IMR-90 (cell line): ENCODE results near the gene ST7. TPM values are rescaled to one million over a fixed set of nuclear protein-coding genes. Genes with fewer than 3 reads are reported as not detected.
A peak's percentile ranks its signal among the peaks of the same experiment; 100 is the strongest.

Experiments
- ATAC-seq: fragments of 200-7000 bp; cut with Tn5 transposase; 2 replicates; pipeline ENCODE4 v1.9.1; 2020; ENCODE audit warnings: low read depth, mild to moderate bottlenecking, moderate library complexity
- BruUV-seq: library from RNA; stranded (reverse); fragments of 400-500 nt; replicated peaks from 2 replicates; lab custom pipeline; 2021; lab: Mats Ljungman, UMichigan
- CTCF ChIA-PET: fragments of 300-600 bp; formaldehyde crosslinking; extraction: SDS; loops from one replicate; lab custom pipeline; 2021; ENCODE audit warnings: antibody characterized with exemption; lab: Yijun Ruan, JAX
- POLR2A ChIA-PET: fragments of 300-600 bp; sonication (Branson Sonifier 250); formaldehyde crosslinking; loops from one replicate; lab custom pipeline; 2022; ENCODE audit warnings: antibody characterized with exemption; ENCODE audit not compliant: unreplicated experiment; lab: Charles Lee
- DNase-seq: peaks from one replicate; pipeline ENCODE4 v3.0.0; 2013
- H2AFZ ChIP-seq: replicated peaks from 2 replicates; pipeline ENCODE3; 2013; ENCODE audit warnings: low read length, mild to moderate bottlenecking; ENCODE audit not compliant: poor library complexity
- H2AK5ac ChIP-seq: 2 replicates; pipeline ENCODE4 v1.6.1; 2013; ENCODE audit warnings: low read depth, low read length, inconsistent platforms
- H2AK9ac ChIP-seq: replicated peaks from 2 replicates; pipeline ENCODE3; 2013; ENCODE audit warnings: mild to moderate bottlenecking, low read depth, low read length, moderate library complexity; ENCODE audit not compliant: poor library complexity
- H2BK120ac ChIP-seq: 2 replicates; pipeline ENCODE4 v1.6.1; 2013; ENCODE audit warnings: low read depth, low read length, inconsistent platforms
- H2BK15ac ChIP-seq: 3 replicates; pipeline ENCODE4 v1.6.1; 2013; ENCODE audit warnings: low read depth, low read length, inconsistent platforms
- H2BK20ac ChIP-seq: 2 replicates; pipeline ENCODE4 v1.6.1; 2013; ENCODE audit warnings: low read depth, mild to moderate bottlenecking, inconsistent platforms, low read length, moderate library complexity
- H2BK5ac ChIP-seq: 2 replicates; pipeline ENCODE4 v1.6.1; 2013; ENCODE audit warnings: mild to moderate bottlenecking, low read depth, low read length, inconsistent platforms; ENCODE audit not compliant: poor library complexity, severe bottlenecking
- H3K14ac ChIP-seq: replicated peaks from 2 replicates; pipeline ENCODE4 v1.6.1; 2013; ENCODE audit warnings: low read depth, low read length, inconsistent platforms
- H3K18ac ChIP-seq: 2 replicates; pipeline ENCODE4 v1.6.1; 2013; ENCODE audit warnings: low read depth, low read length, control low read depth
- H3K23ac ChIP-seq: 2 replicates; pipeline ENCODE4 v1.6.1; 2013; ENCODE audit warnings: low read depth, low read length, inconsistent platforms
- H3K27ac ChIP-seq: 2 replicates; pipeline ENCODE4 v1.5.1; 2013; ENCODE audit warnings: mild to moderate bottlenecking, control low read depth, low read length; ENCODE audit not compliant: insufficient read depth
- H3K27me3 ChIP-seq: 2 replicates; pipeline ENCODE4 v1.6.1; 2013; ENCODE audit warnings: low read length; ENCODE audit not compliant: control insufficient read depth, insufficient read depth
- H3K36me3 ChIP-seq: 2 replicates; pipeline ENCODE4 v1.6.1; 2013; ENCODE audit warnings: low read length, mixed read lengths; ENCODE audit not compliant: control insufficient read depth, insufficient read depth
- H3K4ac ChIP-seq: 2 replicates; pipeline ENCODE4 v1.6.1; 2013; ENCODE audit warnings: low read depth, low read length, inconsistent platforms
- H3K4me1 ChIP-seq: 2 replicates; pipeline ENCODE4 v1.6.1; 2013; ENCODE audit warnings: low read length, mixed read lengths; ENCODE audit not compliant: control insufficient read depth, insufficient read depth
- H3K4me2 ChIP-seq: 2 replicates; pipeline ENCODE4 v1.6.1; 2013; ENCODE audit warnings: low read depth, mild to moderate bottlenecking, control low read depth, low read length, moderate library complexity
- H3K4me3 ChIP-seq: 2 replicates; pipeline ENCODE4 v1.5.1; 2013; ENCODE audit warnings: low read depth, mild to moderate bottlenecking, control low read depth, low read length, moderate library complexity; ENCODE audit not compliant: insufficient read depth
- H3K56ac ChIP-seq: 2 replicates; pipeline ENCODE4 v1.6.1; 2013; ENCODE audit warnings: low read length, inconsistent platforms; ENCODE audit not compliant: insufficient read depth; ENCODE audit errors: extremely low read depth
- H3K79me1 ChIP-seq, 2 experiments: 2 replicates each; pipeline ENCODE4 v1.6.1; 2013; ENCODE audit warnings: low read length in 2 of 2, inconsistent platforms in 1 of 2, low read depth in 1 of 2
- H3K9ac ChIP-seq: 2 replicates; pipeline ENCODE4 v1.6.1; 2013; ENCODE audit warnings: low read depth, low read length, control low read depth
- H3K9me1 ChIP-seq: 2 replicates; pipeline ENCODE4 v1.6.1; 2013; ENCODE audit warnings: low read length, inconsistent platforms; ENCODE audit not compliant: insufficient read depth
- H3K9me3 ChIP-seq: 2 replicates; pipeline ENCODE4 v1.6.1; 2013; ENCODE audit warnings: low read length; ENCODE audit not compliant: control insufficient read depth, insufficient read depth
- H4K20me1 ChIP-seq: 2 replicates; pipeline ENCODE4 v1.6.1; 2013; ENCODE audit warnings: low read length, inconsistent platforms; ENCODE audit not compliant: insufficient read depth
- H4K5ac ChIP-seq: 2 replicates; pipeline ENCODE4 v1.6.1; 2013; ENCODE audit warnings: mild to moderate bottlenecking, low read depth, low read length, control low read depth
- H4K8ac ChIP-seq, 2 experiments: 2 replicates each; pipeline ENCODE4 v1.6.1; 2013; ENCODE audit warnings: low read depth in 2 of 2, low read length in 2 of 2, control low read depth in 1 of 2, inconsistent platforms in 1 of 2
- H4K91ac ChIP-seq: 2 replicates; pipeline ENCODE4 v1.6.1; 2013; ENCODE audit warnings: low read depth, low read length, inconsistent platforms; ENCODE audit not compliant: insufficient read depth
- BHLHE40 ChIP-seq: fragments of 150-350 bp; IDR thresholded peaks from 2 replicates; pipeline ENCODE4 v1.6.1; 2016; ENCODE audit warnings: mild to moderate bottlenecking, low read depth, low read length
- CTCF ChIP-seq: conservative IDR thresholded peaks from 2 replicates; pipeline ENCODE4 v1.5.1; 2012; ENCODE audit warnings: mild to moderate bottlenecking, low read depth, low read length, improper control_type of control experiment
- FOS ChIP-seq: fragments of 150-350 bp; IDR thresholded peaks from 2 replicates; pipeline ENCODE4 v1.6.1; 2016; ENCODE audit warnings: low read depth, low read length
- MAFK ChIP-seq: IDR thresholded peaks from 2 replicates; pipeline ENCODE4 v1.6.1; 2012; ENCODE audit warnings: low read depth, low read length, improper control_type of control experiment
- RCOR1 ChIP-seq: IDR thresholded peaks from 2 replicates; pipeline ENCODE4 v1.6.1; 2012; ENCODE audit warnings: mild to moderate bottlenecking, low read length, improper control_type of control experiment; ENCODE audit not compliant: insufficient replicate concordance
- WGBS, 2 experiments: methylation state at CpG; one replicate each; pipeline versions ENCODE4 v1.1.5 to v1.1.7; 2013; ENCODE audit warnings: missing lambda C conversion rate in 2 of 2; ENCODE audit not compliant: insufficient read length in 1 of 2; ENCODE audit errors: extremely low coverage in 2 of 2; 5-methylcytosine and 5-hydroxymethylcytosine counted together
- dilution Hi-C: fragments of 300-500 bp; cut with HindIII; formaldehyde crosslinking; loops from one replicate; pipeline ENCODE4 v1.14.3; 2018; ENCODE audit warnings: low sequenced_read_pairs; ENCODE audit not compliant: unreplicated experiment
- in situ Hi-C: fragments of 300-500 bp; cut with MboI; formaldehyde crosslinking; loops from 3 replicates; pipeline ENCODE4 v1.14.3; 2019; ENCODE audit warnings: low sequenced_read_pairs, inconsistent platforms, mixed read lengths
- intact Hi-C: fragments of 100-400 bp; cut with micrococcal nuclease; formaldehyde crosslinking; loops from 2 replicates; pipeline ENCODE4 v1.10.0; 2022
- polyA plus RNA-seq, 3 experiments: library from polyadenylated mRNA; depleted of rRNA; stranded (reverse); fragments of >200 nt; gene quantifications; 2 replicates each; pipeline ENCODE4 v1.2.3, GENCODE V29; 2012; ENCODE audit warnings: low replicate concordance in 1 of 3
- total RNA-seq: library from RNA; depleted of rRNA; stranded (reverse); fragments of >200 nt; gene quantifications from 2 replicates; pipeline ENCODE4 v1.2.3, GENCODE V29; 2012

Gene ST7
- total and polyA plus RNA-seq, 2 of the 4 experiments (the other 2 are of a cell fraction): 18.6 to 26.0 TPM

- Histone ChIP-seq H4K91ac (peak overlapping the region; percentile 97), H2BK15ac (peak overlapping the region; percentile 55; the same call in 2 of the 3 replicates), H3K4me3 (no peak overlapping the region), H3K4me2 (peak overlapping the region; percentile 62), H3K36me3 (no peaks in the 10 kb centered on the region), H3K4me1 (peaks cover 20% of the 10 kb centered on the region), H2AK9ac (peak overlapping the region; percentile 94), H3K9ac (peak overlapping the region; percentile 74), H2BK20ac (peak overlapping the region; percentile 99), H3K14ac (peak overlapping the region; percentile 96), H3K56ac (peak overlapping the region; percentile 94), H3K79me1 (no peaks in the 10 kb centered on the region), H4K20me1 (no peaks in the 10 kb centered on the region), H3K23ac (peak overlapping the region; percentile 93), H2BK120ac (peak overlapping the region; percentile 98), H4K8ac (peak overlapping the region; percentile 58 to 92), H3K9me3 (no peaks in the 10 kb centered on the region), H2AFZ (peak overlapping the region; percentile 35), H3K27ac (peak overlapping the region; percentile 98), H3K4ac (peak overlapping the region; percentile 98), H2AK5ac (peak overlapping the region; percentile 83), H3K18ac (peak overlapping the region; percentile 98), H3K9me1 (peaks cover 5% of the 10 kb centered on the region), H4K5ac (peak overlapping the region; percentile 98), H2BK5ac (peak overlapping the region; percentile 96), H3K27me3 (no peaks in the 10 kb centered on the region)
- dilution Hi-C loops: no loop called here
- no TSS peak for BruUV-seq
- peak; percentile 95 for DNase-seq
- intact Hi-C loops: loop anchor here (2.0 kb wide), 1 partner anchor 20 kb away; no protein-coding TSS in a partner anchor
- TF ChIP-seq CTCF: no peak
- peak; percentile 54; the same call in 1 of the 2 replicates for TF ChIP-seq FOS
- TF ChIP-seq MAFK: peak; percentile 20; the same call in 1 of the 2 replicates
- peak; percentile 12; the same call in 1 of the 2 replicates for TF ChIP-seq BHLHE40
- no peak for TF ChIP-seq RCOR1
- CTCF ChIA-PET: interaction anchor here (0.6 to 1.3 kb wide), 3 partner anchors 12 to 699 kb away, joined by 3 to 5 read pairs (median 3); no protein-coding TSS in a partner anchor
- WGBS, 2 experiments: no CpG with 5 or more reads among the region's 4 CpGs
- POLR2A ChIA-PET: interaction anchor here (1.0 kb wide), 1 partner anchor 18 kb away, joined by 4 read pairs; no protein-coding TSS in a partner anchor
- in situ Hi-C loops: no loop called here
- ATAC-seq: peak; percentile 78
Observed at GRCh38 chr7:117230276-117231046, 277.2 kb downstream of the ST7 start.
